Endothelial cell of umbilical vein (primary cell): ENCODE data around the gene DOCK4. TPM values are rescaled to one million over a fixed set of nuclear protein-coding genes. Genes with fewer than 3 reads are reported as not detected.

Experiments
- BruUV-seq: library from RNA; stranded (reverse); fragments of 400-500 nt; replicated peaks from 2 replicates; lab custom pipeline; 2021; lab: Mats Ljungman, UMichigan
- CTCF ChIA-PET: fragments of 300-600, 350-600 bp; sonication (Branson Sonifier 250); formaldehyde crosslinking; loops from one replicate; lab custom pipeline; 2021; ENCODE audit warnings: antibody characterized with exemption, inconsistent platforms; lab: Charles Lee
- POLR2A ChIA-PET: fragments of 300-600, 350-600 bp; sonication (Branson Sonifier 250); formaldehyde crosslinking; loops from one replicate; lab custom pipeline; 2021; ENCODE audit warnings: antibody characterized with exemption, inconsistent platforms; lab: Charles Lee
- DNase-seq: peaks from one replicate; pipeline ENCODE4 v3.0.0-alpha.2; 2011; ENCODE audit warnings: low read depth, low spot score
- FAIRE-seq: peaks from 2 replicates; lab custom pipeline; 2011; peaks lifted over from hg19 to GRCh38; lab: Jason Lieb, UNC
- H2AFZ ChIP-seq: 2 replicates; pipeline ENCODE4 v1.6.0; 2012; ENCODE audit warnings: low read depth, low read length, control low read depth, inconsistent platforms
- H3K27ac ChIP-seq: 2 replicates; pipeline ENCODE4 v1.5.1; 2011; ENCODE audit warnings: low read depth, mild to moderate bottlenecking, control low read depth, low read length, moderate library complexity; ENCODE audit not compliant: insufficient read depth
- H3K27me3 ChIP-seq, 2 experiments: 2 replicates each; pipeline versions ENCODE4 v1.6.0 to v1.6.1; 2011; ENCODE audit warnings: low read length in 2 of 2, mixed read lengths in 1 of 2; ENCODE audit not compliant: control insufficient read depth in 2 of 2, insufficient read depth in 2 of 2
- H3K36me3 ChIP-seq, 2 experiments: 2 replicates in 1 of 2; 3 replicates in 1 of 2; pipeline ENCODE4 v1.5.1; 2011; ENCODE audit warnings: low read length in 2 of 2, mild to moderate bottlenecking in 1 of 2, moderate library complexity in 1 of 2; ENCODE audit not compliant: control insufficient read depth in 2 of 2, insufficient read depth in 2 of 2; ENCODE audit errors: extremely low read depth in 1 of 2
- H3K4me1 ChIP-seq: 3 replicates; pipeline ENCODE4 v1.5.1; 2011; ENCODE audit warnings: mild to moderate bottlenecking, low read length; ENCODE audit not compliant: control insufficient read depth, insufficient read depth; ENCODE audit errors: extremely low read depth
- H3K4me2 ChIP-seq: 2 replicates; pipeline ENCODE4 v1.6.1; 2011; ENCODE audit warnings: low read length, control low read depth, mixed read lengths; ENCODE audit not compliant: insufficient read depth
- H3K4me3 ChIP-seq, 3 experiments: fragments of 200-600 bp in 1 of 3; sonication (generic), shearing (Covaris generic) in 1 of 3; replicated peaks in 1 of 3; 2 replicates each; pipeline ENCODE4 v1.5.1; 2011 to 2016; ENCODE audit warnings: control low read depth in 3 of 3, low read length in 3 of 3, mild to moderate bottlenecking in 2 of 3, inconsistent platforms in 1 of 3, low read depth in 1 of 3, moderate library complexity in 1 of 3; ENCODE audit not compliant: insufficient read depth in 1 of 3
- H3K79me2 ChIP-seq: 2 replicates; pipeline ENCODE4 v1.6.0; 2012; ENCODE audit warnings: low read length, inconsistent platforms; ENCODE audit not compliant: control insufficient read depth, insufficient read depth
- H3K9ac ChIP-seq: replicated peaks from 2 replicates; pipeline ENCODE3; 2011; ENCODE audit warnings: low read length, control low read depth; ENCODE audit not compliant: insufficient read depth; ENCODE audit errors: extremely low read depth
- H3K9me1 ChIP-seq: replicated peaks from 3 replicates; pipeline ENCODE4 v1.6.0; 2011; ENCODE audit warnings: mild to moderate bottlenecking, low read length; ENCODE audit not compliant: control insufficient read depth, insufficient read depth; ENCODE audit errors: extremely low read depth
- H3K9me3 ChIP-seq: replicated peaks from 2 replicates; pipeline ENCODE4 v1.5.1; 2012; ENCODE audit warnings: low read length, inconsistent platforms; ENCODE audit not compliant: control insufficient read depth, insufficient read depth
- H4K20me1 ChIP-seq: replicated peaks from 2 replicates; pipeline ENCODE3; 2011; ENCODE audit warnings: mild to moderate bottlenecking, low read length; ENCODE audit not compliant: control insufficient read depth, insufficient read depth; ENCODE audit errors: extremely low read depth
- CTCF ChIP-seq, 2 donors: IDR thresholded peaks; 1 replicate in 1 of 2; 2 replicates in 1 of 2; pipeline ENCODE4 v1.5.1; 2011; ENCODE audit warnings: low read length in 2 of 2, mild to moderate bottlenecking in 2 of 2, moderate library complexity in 2 of 2, control low read depth in 1 of 2, inconsistent platforms in 1 of 2, low read depth in 1 of 2; ENCODE audit not compliant: insufficient read depth in 1 of 2; ENCODE audit errors: extremely low read depth in 1 of 2
- EZH2 ChIP-seq: IDR thresholded peaks from 2 replicates; pipeline ENCODE4 v1.6.1; 2012; ENCODE audit warnings: borderline replicate concordance, low read depth, mild to moderate bottlenecking, moderate library complexity, low read length, inconsistent platforms; ENCODE audit not compliant: severe bottlenecking
- FOS ChIP-seq: IDR thresholded peaks from 2 replicates; pipeline ENCODE4 v1.6.1; 2011; ENCODE audit warnings: mild to moderate bottlenecking, low read length, moderate library complexity, borderline replicate concordance; ENCODE audit not compliant: insufficient read depth
- GATA2 ChIP-seq: IDR thresholded peaks from 2 replicates; pipeline ENCODE4 v1.7.0; 2011; ENCODE audit warnings: low read depth, mild to moderate bottlenecking, moderate library complexity, mixed read lengths, low read length; ENCODE audit not compliant: insufficient read length, insufficient read depth
- JUN ChIP-seq: IDR thresholded peaks from 2 replicates; pipeline ENCODE4 v1.6.1; 2011; ENCODE audit warnings: borderline replicate concordance, low read depth; ENCODE audit not compliant: insufficient read length, insufficient read depth
- MAX ChIP-seq: IDR thresholded peaks from 2 replicates; pipeline ENCODE4 v1.6.1; 2011; ENCODE audit not compliant: insufficient read depth, insufficient read length
- MYC ChIP-seq: IDR thresholded peaks from one replicate; pipeline ENCODE4 v1.6.1; 2011; ENCODE audit warnings: mild to moderate bottlenecking, low read depth, low read length
- POLR2A ChIP-seq: IDR thresholded peaks from 2 replicates; pipeline ENCODE4 v1.6.1; 2012; ENCODE audit warnings: low read depth, mild to moderate bottlenecking, control low read depth, low read length
- POLR2AphosphoS5 ChIP-seq: IDR thresholded peaks from 2 replicates; pipeline ENCODE4 v1.6.1; 2012; ENCODE audit warnings: low read depth, mild to moderate bottlenecking, control low read depth, low read length, moderate library complexity; ENCODE audit not compliant: insufficient read depth
- dilution Hi-C: fragments of 300-500 bp; cut with MboI; formaldehyde crosslinking; loops from one replicate; pipeline ENCODE4 v1.15.0; 2019; ENCODE audit warnings: low sequenced_read_pairs; ENCODE audit not compliant: extremely low pct_ligation_motif_present
- intact Hi-C: fragments of 100-400 bp; cut with micrococcal nuclease; formaldehyde crosslinking; loops from one replicate; pipeline ENCODE4 v1.10.0; 2022
- polyA plus RNA-seq, 4 experiments: library from polyadenylated mRNA; depleted of rRNA in 3 of 4; stranded (reverse) in 3 of 4; unstranded in 1 of 4; fragments of >200 nt; gene quantifications; 2 replicates each; pipeline versions ENCODE4 v1.2.1 to v1.2.3, GENCODE V29; 2011 to 2012; ENCODE audit warnings: missing spikeins in 1 of 4
- total RNA-seq: library from RNA; stranded (reverse); gene quantifications from 2 replicates; pipeline ENCODE4 v1.2.3, GENCODE V29; 2021

DOCK4 gene
- total and polyA plus RNA-seq, 2 donors (not counting 3 experiments of a cell fraction or from before 2014, with no cell fraction given): 47.4 to 164 TPM

- no peak for DNase-seq
- Histone ChIP-seq H3K36me3 (no peaks in the 10 kb centered on the region), H3K4me3 (no peak overlapping the region), H3K9me1 (no peaks in the 10 kb centered on the region), H3K27me3 (no peaks in the 10 kb centered on the region), H3K9ac (no peak overlapping the region), H3K4me1 (no peaks in the 10 kb centered on the region), H3K79me2 (peaks cover 25% of the 10 kb centered on the region), H4K20me1 (peaks cover 2% of the 10 kb centered on the region), H2AFZ (no peak overlapping the region), H3K9me3 (no peaks in the 10 kb centered on the region), H3K4me2 (no peak overlapping the region), H3K27ac (no peak overlapping the region)
- FAIRE-seq: no peak
- ChIA-PET POLR2A (no interaction called here), CTCF (interaction anchor here (0.7 to 2.6 kb wide), 6 partner anchors 10 to 200 kb away, joined by 3 to 7 read pairs (median 4); no protein-coding TSS in a partner anchor)
- no TSS peak for BruUV-seq
- dilution Hi-C loops: no loop called here
- intact Hi-C loops: no loop called here
- TF ChIP-seq POLR2A (no peak), EZH2 (no peak), MYC (no peak), GATA2 (no peak), FOS (no peak), POLR2AphosphoS5 (no peak), CTCF (IDR thresholded peaks at IDR 0.05; ENCODE audit: extremely low read depth in 1 of 2, insufficient read depth in 1 of 2, low read depth in 1 of 2, low read length in 2 of 2) (no peak), JUN (no peak), MAX (no peak)
Observed at GRCh38 chr7:112214268-112214667, 8.1 kb upstream of the DOCK4 start.
